NCI-H446 (cell line): ENCODE measurements around the gene CELF2.

Source experiments
- DNase-seq, 2 experiments: peaks; one replicate each; lab custom pipeline; 2025; lab: John Stamatoyannopoulos, UW

Gene CELF2

DNA sequence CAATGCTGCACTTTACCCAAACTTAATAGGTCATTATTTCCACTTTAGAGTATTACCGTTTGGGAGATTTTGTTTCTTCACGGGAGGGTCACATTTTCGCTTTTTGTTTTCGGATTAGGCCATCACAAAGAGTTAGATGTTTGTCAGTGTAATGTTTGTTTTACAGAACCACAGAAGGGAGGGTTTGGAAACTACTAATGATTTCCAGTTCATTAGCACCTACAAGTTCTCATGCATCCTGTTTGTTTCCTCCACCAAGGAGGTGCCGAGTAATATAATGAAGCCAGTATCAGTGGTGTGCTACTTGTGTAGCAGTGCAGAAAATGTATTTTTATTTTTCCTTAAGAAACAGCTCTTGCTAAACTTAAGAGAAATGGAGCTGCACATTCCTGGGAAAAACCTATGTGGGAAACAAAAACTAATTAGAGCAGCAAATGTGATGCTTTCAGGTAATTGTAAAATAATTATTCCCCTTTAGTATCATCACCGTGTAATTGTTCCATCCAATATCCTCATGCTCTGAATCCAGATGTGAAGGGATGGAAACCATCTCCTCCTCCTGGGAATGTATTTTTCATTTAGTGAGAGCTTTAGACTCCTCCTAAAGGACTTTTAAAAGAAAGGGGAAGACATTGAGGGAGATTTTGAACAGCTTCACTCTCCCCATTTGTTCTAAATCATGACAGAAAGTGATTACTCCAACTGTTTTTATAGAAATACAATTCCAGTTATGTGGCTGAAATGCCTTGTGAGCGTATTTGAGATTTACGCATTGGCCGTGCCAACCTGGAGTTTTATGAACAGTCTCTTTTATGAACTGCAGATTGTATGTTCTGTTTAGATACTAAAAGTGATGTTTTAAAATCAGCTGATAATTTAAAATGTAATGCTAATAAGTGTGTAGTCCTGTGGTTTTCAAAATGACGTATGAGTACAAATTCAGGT lies 5.6 kb downstream of the CELF2 start:
- no peak for DNase-seq

DNA sequence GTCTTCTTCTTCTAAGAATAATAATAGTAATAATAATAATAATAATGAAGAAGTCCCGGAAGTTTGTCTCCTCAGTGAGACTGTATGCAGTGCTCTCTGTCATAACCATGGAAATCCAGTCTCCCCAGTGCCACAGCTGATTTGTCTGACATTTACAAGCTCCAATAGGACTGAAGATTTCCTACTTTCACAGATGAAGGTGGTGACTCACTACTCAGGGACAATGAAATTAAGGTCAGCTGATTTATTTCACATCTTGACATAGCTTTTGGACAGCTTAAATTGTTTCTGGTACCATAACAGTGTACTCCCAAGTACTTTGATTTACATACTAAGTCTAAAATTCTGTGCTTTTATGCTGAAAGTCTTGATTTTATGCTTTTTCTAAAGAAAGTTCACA lies 6.9 kb downstream of the CELF2 start:
- no peak for DNase-seq

DNA sequence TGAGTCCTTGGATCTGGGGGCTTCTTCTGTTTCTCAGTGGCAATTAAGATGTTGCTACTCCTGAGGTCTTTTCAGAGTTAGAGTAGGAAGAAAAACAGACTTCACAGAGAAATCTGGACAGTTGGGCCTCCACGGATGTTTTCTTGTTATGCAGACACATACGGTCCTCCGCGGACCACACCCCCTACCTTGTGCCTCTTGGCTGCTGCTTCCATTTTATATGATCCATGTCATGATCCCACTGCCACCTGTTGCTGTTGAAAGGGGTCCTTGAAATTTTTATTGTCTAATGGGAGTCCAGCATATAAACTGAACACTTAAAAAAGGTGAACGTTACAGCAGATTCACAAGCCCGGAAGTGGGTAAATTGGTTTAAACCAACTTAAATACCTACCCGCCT lies 8.3 kb downstream of the CELF2 start:
- DNase-seq = no peak

DNA sequence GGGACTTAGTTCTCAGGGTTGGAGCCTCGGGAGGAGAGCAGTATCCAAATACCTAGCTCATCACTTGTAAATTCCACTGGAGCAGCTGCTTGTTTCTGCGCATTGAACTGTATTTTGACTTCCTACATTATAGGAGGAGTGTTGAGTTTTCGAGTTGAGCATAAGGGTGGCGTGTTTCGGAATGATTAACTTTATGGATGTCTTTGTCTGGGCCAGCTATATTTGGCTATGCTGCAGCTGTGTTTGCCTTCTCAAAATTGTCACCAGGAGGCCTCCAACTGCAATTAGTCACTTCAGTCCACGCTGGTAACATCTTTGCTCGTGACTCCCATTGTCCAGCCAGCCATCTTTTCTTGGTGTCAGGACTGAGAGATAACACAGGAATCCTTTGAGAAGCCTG lies 9.1 kb downstream of the CELF2 start:
- no peak for DNase-seq

DNA sequence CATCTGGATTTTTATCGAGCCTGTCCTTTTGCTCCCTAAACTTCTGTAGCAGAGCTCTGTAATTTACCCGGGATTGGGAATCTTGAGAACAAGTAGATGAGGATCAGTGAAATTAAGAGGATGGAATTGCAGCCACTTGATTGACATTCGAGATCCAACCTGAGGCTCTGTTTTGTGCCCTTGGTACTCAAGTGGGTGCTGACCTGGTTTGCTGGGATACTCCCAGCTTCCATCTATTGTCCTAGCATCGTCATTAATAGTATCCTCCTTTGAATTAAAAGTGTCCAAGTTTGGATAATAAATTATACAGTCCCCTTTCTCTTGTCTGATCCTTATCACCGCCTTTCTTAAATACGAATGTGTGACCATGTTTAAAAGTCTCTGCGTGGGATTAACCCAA lies 17.1 kb downstream of the CELF2 start:
- no peak for DNase-seq

DNA sequence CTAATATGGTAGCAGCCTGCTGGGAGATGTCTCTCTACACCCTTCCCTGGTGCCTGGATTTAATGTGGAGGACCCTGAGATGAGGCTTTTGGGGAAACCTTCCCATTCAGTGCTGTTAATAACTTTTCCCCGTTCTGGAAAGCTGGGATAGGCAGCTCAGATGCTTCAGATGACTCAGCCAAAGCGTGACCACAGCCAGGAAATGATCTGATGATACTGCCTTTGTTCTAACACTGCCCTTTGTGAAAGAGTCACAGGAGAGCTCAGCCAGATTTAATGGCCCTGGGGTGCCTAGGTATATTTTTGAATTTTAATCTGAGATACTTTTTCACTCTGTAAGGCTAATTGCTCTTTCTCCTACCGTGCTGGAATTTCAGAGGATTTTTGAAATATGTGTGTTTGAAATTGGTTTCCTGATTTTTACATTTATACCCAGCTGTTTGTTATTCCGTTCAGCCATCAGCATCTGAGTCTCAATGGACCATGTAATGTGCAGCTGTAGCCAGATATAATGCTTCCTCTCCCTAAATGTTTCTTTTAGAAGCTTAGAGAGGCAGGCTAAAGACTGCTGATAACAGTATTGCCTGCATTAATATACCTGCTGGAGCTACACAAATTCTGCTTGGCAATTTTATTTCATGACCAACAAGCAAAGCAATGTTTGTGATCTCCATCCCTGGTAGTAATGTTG lies 17.8 kb downstream of the CELF2 start:
- DNase-seq = no peak

DNA sequence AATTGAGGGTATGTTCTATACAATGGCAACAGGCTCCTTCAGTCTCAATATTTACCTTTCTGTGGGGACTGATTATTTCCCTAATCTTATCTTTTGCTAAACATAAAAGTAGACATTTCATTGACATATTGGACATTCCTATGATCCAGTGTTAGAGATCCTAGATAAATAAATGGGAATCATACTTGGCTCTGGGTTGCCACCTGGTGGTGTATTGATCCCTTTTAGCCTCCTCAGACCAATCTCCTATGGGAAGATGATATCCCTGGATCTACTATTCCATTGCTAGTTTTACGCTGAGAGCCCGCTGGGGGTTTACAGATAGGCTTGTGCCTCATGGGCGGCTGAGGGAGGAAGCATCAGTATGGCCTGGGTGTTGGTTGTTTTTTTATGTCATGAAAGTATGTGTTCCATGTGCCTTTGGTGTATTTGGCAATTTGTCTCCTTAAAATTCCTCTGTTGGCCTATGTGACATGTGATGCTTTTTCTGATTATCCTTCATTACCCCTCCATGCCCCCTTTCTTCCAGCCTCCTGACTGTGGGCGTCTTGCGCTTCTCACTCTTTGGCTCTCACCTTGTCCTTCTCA lies 18.8 kb downstream of the CELF2 start:
- peak; percentile 11 to 44 for DNase-seq

DNA sequence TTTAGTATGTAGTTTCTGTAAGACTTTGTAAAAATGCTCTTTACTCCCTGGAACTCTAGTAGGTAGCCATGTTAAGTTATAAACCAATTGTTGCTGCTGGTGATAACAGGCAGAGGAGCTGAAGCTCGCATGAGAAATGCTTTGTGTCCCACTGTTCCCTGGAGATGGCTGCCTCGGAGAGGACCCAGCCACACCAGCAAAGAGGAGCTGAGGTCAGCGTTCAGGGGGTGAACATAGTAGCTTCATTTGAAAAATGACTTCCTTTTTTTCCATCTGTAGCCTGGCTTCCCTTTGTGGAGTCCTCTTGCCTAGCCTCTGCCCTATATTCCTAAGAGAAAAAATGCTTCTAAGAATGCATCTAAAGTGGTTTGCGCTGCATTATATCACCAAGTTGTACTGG lies 20.3 kb downstream of the CELF2 start:
- no peak for DNase-seq

DNA sequence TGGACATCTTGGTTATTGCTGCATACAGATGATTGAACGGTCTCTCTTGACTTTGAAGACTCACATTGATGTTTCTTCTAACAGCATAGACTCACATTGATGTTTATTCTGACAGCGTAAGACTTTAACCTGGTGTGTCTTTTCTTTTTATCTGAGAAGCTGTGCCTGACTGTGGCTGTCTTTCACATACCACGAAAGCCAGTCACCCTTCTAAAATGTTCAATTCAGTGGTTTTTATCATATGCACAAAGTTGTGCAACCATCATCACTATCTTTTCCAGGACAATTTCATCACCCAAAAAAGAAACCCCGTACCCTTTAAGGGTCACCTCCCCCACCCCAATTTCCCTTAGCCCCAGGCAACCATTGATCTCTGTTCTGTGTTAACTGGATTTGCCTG lies 24.7 kb downstream of the CELF2 start:
- no peak for DNase-seq

DNA sequence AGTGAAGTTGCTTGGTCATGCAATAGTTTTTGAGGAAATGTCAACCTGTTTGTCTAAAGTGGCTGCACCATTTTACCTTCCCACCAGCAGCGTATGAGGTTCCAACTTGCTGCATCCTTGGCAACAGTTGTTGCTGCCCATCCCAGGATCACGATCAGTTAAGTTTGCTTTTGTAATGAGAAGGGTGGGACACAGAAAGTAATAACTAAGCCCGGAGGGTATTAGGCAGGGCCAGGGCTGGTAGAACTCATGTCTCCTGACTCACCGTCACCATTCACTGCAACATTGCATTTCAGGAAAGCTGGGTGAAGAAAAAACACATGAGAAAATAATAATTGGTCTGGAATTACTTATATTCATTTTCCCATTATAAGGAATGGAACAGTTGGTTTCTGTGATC lies 25.4 kb downstream of the CELF2 start:
- DNase-seq = no peak

DNA sequence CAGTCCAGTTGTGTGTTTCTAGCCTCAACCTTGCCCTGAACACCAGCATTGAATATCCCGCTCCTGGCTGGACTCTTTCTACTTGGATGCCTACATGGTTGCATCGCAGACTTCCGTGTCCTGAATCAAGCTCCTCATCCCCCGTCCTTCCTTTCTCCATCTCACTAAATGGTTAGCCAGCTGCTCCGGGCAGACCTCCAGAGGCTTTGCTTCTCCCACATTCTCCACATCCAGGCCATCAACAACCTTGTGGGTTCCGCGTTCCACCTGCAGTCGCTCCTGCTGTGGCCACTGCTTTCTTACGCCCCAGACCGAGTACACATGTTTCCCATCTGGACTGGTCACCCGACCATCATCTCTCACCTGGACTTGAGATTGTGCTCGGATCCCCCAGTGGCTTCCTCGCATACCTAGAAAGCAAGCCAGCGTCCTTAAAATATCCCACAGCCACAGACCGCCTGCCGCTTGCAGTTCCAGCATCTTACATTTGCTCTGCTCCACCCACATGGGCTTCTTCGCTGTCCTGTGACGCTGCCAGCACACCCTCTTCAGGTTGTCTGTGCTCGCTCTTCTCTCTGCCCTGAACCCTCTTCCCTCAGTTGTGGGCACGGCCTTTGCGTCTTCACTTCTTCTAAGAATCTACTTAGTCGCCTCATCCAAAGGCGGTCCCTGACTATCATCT lies 25.9 kb downstream of the CELF2 start:
- no peak for DNase-seq

DNA sequence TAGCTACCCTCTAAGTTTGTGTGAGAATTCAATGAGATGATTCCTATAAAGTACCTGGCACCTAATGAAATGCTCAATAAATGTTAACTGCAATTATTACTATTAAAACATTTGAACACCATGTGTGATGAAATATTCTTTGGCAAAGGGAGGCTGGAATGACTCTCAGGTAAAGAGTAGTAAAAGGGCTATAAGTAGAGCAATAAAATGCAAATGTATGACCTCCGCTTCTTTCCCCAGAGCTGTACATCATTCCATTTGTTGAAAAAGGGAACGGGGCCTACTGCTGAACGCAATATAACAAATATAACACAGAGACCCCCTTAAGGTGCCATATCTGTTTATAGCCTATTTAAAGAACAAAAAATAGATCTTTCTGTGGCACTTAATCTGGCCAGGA lies 27.8 kb downstream of the CELF2 start:
- DNase-seq = no peak

DNA sequence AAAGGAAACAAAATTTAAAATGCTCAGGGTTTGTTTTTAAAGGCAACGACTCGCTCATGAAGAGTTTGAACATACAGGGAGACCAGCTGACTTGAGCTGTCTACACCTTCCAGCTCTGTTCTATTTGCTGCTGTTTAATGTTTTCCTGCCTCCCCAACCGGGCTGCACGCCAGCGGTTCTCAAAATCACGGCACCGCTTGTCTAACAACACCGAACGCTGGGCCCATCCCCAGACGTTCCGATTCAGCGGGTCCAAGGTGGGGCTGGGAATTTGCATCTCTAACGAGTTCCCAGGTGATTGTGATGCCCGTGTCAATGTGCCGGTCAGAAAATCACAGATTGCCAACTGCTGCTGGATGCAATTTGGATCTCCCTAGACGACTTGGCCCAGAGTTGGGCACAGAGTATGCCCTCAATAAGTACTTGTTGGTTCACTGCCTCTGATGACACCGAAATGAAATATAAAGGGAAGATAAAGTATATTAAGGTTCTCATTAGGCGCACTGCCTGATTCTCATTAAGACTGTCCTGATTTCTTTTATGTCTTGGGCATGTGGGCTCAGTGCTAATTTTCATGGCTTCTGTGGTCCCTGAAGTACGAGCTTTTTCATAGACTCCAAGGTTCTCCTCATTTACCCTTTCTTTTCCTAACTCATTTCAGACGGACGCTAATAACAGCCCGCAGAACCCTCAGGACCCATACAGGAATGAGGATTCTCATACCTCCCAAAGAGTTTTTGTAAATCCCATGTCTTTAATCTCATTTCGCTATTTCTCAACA lies 28.5 kb downstream of the CELF2 start:
- no peak for DNase-seq

DNA sequence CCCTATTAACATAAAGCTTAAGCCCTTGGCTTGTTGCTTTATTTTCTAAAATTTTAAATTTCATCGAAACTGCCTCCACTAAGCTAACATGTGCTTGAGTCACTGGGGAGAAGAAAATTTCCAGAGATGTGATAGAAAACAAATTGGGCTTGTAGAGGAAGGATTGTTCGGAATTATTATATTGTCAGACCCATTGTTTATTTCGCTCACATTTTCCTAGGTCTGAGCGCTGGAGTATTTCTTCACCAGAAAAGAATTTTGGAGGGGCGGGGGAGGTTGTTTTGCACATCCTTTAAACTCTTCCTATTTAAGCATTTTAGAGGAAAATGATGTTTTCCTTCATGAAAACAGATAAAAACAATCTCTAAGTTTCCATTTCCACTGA lies 29.1 kb downstream of the CELF2 start:
- DNase-seq = no peak

DNA sequence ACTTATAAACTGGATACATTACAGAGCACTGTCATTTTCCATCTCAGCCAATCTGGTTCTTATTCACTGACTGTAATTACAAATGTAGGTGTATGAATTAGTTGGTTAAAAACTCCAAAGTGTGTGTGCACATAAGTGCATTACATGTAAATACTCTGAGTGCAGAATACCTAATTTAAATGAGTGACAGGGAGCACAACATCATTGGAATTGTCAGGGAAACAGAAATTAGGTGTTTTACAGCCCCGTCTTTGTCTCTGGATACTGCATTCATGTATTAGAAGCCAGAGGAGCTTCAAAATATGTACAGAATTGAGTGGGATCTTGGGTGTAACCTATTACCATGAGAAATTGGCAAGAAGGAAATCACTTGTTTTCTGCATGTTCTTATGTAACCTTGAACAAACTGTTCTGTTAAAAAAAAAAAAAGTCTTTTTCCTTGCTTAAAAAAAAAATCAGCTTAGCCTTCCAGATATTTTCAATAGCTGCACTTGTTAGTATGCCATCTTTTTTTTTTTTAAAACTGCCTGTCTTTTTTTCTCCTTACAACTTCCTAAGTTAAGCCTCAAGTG lies 31.1 kb downstream of the CELF2 start:
- no peak for DNase-seq

DNA sequence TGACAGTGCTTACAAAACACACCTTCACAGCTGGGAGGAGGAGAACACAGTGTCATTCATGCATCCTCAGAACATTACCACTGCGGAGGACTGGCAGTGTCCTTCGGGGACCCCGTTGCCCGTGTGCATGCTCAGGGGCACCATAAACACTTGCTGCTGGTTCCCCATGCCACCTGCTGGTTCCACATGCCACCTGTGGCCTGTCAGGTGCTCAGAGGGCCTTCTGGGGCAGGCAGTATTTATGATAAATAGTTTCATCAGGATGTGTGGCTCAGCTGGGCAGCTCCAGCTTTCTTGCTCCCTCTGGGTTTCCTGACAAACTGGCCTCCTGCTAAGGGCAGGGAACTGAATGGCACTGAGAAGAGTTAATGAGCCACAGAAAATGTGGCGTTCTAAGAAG lies 32.1 kb downstream of the CELF2 start:
- DNase-seq = no peak

DNA sequence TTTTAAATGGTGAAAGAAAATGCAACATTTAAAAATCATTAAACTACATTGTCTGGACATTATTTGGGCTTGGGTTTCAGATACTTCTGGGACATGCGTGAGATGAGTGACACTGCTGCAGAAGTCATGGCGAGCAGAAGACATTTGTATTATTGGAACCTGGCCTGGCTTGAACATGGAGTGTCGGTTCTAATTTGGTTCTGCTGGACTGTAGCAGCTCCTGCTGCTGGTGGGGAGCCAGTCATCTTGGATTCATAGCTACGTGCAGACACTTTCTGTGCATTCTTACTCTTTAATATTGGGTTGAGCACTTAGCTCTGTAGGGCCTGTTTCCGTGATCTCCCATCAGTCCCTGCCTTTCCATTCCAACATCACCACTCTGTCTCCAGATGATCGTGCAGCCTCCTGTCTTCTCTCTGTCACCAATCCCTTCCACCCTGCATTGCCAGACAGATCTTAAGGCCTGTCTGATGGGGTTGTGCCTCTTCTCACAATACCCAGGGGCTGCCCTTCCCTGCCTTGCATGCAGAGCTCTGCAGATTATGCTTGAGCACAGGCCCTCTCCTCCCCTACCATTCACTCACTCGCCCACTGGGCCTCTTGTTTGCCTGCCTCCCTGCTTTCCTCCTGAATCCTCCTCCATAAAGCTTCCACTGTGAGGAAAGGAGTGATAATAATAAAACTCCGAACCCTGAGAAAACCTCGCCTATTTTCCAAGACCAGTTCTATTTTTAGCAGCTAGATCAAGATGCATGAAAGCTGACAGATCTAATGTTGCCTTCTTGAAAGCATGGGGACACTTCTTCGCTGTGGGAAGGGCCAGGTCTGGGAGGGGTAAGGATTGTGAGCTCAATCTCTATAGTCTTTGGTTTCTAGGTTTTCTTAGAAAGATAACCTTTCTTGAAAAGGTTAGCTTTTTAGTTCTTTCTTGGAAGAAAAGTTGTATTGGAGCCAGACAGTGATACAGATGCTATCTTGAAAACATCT lies 32.9 kb downstream of the CELF2 start:
- no peak for DNase-seq

DNA sequence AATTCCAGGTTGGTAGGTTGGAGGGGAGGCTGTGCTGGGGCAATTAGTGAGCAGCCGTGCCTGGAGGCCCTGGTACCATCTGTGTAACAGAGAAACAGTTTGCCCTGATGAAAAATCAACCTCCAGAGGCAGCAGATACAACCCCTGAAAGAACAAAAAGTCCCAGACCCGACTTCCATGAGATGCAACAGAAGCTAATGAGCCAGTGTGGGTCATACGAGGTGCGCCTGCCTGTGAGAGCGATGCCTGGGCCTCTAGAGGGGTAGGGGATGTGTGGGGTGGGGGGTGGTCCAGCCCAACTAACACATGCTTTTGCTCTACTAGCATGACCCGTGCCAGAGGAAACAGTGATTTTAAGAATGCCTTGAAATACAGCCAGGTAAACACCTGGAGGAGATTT lies 39.3 kb downstream of the CELF2 start:
- no peak for DNase-seq

DNA sequence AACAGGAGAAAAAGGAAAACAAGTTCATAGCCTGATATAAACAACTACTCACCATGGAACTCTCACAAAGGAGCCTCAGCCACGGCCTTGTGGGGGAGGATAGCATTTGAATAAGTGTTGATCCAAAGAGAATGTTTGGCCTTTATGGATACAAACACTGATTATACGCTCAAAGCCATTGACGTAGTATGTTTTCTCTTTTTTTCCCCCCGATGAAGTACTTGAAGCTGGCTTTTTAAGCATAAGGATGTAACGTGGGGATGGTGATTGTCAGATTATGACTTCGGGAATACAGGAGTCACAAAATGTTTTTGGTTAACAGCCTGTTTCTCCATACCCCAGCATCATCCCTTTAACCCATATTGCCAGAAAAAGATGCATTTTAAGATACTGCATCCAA lies 39.8 kb downstream of the CELF2 start:
- no peak for DNase-seq

DNA sequence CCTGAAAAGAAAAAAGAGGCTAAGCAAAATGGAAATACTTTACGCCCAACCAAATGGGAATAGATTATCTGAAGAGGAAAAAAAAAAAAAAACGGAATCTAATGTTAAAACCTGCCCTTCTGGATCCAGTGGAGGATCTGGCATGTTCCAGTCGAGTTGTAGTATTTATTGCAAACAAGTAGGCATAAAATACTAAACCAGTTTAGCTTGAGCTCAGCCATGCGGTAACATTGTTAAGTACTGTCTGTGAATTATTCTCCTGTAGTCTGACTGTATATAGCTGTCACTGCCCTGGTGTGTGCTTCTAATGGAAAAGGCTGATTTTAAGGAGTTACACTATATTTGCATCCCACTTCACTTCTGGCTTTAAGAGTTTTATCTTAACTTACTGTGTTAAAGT lies 40.3 kb downstream of the CELF2 start:
- DNase-seq = no peak
